NCI-H510A (cell line): ENCODE measurements around the gene DVL1.
A peak's percentile ranks its signal among the peaks of the same experiment; 100 is the strongest.

ENCODE experiments used
- DNase-seq: peaks from one replicate; lab custom pipeline; 2025; lab: John Stamatoyannopoulos, UW

DVL1 gene

DNA sequence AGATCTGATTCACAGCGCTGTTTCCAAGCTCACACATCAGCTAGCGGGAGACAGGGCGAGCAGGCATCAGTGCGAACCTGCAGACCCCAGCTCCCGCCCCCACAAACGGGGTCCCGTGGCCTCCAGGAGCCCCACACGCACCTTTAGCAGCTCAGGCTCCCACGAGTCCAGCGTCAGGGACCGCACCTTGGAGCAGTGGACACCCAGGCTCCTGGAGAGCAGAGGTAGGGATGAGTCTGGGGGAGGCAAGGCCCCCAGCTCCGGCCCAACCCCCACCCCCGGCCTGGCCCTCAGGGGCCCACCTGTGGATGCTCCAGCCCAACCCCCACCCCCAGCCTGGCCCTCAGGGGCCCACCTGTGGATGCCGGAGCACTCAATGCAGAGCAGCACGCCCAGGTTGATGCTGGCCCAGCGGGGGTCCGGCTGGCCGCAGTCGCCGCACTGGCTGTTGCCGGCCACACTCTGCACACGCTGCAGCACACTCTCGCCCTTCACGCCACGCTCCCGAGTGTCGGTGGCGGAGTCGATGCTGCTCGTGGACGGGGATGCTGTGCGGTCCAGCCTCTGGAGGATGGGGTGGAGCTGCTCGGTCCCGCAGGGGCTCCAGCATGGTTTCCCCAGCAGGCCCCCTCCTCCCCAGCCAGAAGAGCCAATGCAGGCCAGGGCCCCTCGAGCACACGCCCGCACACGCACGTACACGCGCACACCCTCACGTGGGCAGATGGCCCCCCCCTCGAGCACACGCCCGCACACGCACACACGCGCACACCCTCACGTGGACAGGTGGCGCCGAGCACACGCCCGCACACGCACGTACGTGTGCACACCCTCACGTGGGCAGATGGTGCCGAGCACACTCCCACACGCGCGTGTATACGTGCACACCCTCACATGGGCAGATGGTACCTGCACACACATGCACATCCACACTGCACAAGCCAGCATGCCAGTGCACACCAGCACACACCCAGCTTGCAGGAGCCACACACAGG, 52.9 kb downstream of the DVL1 start:
- no peak for DNase-seq

DNA sequence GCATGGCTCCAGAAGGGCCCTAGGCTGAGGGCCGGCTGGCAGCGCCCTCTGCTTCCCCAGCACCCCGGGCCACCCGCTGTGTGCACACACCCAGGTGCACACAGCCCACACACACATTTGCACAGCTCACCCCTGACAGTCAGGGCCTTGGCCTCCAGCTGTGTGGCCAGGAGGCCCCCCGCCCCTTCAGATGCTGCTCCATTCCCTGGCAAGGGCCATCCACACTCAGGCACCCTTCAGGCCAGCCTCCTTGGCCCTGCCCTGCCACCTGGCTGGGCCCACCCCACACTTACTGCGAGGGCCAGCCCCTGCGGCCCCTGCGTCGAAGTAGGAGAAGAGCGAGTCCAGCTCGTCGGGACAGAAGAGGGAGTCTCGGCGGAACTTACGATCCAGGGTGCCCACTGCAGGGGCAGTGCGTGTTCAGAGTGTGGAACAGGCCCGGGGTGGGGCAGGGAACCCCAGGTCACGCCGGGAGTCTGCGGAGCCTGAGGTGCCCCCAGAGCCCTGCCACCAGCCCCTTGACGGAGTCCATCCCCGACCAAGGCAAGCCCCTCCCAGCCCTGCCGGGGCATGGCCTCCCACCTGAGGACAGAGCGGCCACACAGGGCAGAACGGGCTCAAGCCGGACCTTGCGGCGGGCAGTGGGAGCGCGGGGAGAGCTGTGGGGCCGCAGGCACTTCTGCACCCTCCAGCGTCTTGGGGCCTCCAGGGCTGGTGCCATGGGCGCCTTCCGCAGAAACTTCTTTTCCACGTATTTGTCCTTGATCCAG, 53.9 kb downstream of the DVL1 start:
- no peak for DNase-seq

DNA sequence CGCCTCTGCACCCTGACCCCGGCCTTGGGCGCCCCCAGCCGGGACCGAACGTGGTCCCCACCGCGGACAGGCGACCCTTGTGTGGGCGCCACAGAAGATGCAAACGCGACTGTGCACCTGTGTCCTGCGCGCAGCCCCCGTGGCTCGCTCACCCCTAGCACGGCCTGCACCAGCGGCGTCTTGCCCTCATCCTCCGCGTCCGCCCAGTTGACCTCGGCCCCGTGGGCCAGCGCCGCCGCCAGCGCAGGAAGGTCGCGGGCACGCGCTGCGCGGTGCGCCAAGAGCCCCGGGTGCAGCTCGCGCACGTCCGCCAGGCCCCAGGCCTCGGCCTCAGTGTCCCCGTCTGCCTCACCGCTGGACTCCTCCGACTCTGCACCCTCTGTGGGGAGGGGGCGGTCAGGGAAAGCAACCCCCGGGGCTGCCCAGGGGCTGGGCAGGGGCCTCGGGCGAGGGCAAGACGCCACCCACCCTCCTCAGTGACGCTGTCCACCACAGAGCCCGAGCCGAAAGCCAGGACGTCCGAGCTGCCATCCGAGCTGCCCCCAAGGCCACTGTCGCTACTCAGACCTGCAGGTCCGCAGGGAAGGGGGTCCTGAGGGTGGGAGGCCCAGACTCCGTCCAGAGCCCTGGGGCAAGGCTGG, 54.8 kb downstream of the DVL1 start:
- DNase-seq: no peak

DNA sequence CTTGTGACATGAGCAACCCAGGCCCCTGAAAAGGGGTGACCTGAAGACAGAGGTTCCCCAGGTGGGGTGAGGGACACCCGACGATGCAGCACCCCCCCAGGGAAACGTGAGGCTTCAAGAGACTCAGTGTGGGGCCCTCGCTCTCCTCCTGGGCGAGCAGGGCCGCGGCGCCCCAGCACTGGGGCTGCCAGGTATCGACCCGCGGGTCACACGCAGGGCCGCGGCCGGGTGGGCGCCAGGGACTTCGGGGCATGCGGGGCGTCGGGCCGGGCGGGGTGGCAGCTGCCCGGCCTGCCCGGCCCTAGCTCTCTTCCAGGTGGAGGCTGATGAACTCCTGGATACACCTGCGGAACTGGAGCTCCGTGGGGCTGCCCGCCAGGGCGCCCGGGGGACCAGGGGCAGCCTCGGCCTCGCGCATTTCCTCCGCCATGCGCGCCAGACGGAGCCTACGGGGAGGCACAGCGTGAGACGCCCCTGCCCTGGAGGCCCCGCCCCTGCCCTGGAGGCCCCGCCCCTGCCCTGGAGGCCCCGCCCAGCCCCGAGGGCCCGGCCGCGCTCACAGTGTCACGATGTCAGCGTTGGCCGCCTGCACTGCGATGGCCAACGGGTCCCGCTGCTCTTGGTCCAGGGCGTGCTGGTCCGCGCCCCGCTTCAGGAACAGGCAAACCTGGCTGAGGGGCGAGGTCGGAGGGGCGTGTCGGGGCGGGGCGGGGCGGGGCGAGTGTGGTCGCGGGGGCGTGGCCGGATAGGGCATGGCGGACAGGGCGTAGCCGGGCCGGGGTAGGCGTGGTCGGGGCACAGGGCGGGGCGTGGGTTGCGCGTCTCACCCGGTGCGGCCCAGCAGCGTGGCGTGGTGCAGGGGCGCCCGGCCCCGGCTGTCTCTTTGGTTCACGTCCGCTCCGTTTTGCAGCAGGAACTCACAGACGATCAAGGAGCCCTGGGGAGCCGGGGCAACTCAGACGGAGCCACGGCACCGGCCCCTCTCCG, 55.7 kb downstream of the DVL1 start:
- no peak for DNase-seq

DNA sequence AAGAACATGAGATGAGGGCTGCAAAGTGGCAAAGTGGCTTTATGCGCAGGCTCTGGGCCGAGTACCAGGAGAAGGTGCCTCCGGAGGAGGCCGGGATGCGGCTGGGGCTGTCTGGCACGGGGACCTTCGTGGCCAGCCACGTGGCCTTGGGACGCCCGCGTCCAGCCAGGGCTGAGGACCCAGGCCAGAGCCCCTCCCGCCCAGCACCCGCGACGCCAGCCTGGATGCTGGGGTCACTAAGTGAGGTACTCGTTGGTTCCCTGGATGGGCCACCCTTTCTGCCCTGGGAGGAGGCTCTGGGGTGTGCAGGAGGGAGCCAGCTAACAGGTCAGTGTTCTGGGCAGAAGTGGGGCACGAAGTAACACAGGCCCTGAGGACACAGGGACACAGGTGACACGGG, 56.4 kb downstream of the DVL1 start:
- no peak for DNase-seq

DNA sequence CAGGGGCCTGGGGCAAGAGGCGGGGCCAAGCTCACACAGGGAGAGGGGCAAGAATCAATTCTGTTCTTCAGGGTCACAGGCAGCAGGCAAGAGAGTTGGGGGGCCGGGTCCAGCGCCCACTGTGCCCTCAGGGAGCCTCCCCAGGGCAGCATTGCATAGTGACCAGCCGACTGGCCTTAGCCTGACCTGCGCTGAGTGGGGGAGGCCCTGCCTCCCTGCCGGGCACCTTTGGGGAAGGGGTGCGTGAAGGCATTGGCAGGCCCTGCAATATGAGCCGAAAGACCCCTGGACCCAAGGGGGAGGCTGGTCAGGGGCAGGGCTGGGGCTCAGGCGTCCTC, 56.8 kb downstream of the DVL1 start:
- no peak for DNase-seq

DNA sequence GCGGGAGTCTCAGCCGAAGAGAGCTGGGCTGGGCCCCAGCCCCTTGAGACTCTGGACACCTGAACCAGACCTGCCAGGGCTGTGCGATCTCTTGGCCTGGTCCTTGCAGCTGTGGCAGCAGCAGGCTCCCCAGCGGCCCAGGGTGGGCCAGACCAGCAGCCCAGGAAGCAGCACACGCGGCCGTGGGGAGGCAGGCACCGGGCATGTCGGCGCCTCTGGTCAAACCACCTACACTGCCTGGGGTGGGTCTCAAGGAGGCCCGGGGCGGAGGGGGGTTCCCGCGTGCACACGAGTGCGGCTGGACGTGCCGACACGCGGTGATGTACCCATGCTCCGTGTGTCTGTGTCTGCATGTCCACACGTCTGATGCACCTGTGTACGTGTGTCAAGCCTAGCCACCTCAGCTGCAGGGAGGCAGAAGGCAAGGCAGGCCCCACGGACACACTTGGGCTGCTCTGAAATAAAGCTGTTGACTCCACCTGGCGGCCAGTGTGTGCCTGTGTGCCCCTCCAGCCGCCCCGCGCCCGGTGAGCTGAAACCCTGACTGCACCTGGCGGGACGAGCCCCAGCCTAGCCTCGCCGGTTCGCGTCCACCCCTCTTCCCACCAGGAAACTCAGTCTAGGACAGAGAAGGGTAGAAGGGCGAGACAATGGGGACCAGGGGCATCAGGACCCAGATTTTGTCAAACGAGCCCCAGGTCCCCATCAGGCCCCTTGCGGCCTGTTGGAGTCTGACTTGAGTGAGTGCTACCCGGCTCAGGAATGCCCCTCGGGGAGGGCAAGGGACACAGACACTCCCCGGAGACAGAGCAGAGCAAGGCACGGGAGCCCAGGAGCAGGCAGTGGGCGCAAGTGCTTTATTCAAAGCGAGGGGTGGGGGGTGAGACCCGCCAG, 57.4 kb downstream of the DVL1 start:
- DNase-seq: peak; percentile 98

DNA sequence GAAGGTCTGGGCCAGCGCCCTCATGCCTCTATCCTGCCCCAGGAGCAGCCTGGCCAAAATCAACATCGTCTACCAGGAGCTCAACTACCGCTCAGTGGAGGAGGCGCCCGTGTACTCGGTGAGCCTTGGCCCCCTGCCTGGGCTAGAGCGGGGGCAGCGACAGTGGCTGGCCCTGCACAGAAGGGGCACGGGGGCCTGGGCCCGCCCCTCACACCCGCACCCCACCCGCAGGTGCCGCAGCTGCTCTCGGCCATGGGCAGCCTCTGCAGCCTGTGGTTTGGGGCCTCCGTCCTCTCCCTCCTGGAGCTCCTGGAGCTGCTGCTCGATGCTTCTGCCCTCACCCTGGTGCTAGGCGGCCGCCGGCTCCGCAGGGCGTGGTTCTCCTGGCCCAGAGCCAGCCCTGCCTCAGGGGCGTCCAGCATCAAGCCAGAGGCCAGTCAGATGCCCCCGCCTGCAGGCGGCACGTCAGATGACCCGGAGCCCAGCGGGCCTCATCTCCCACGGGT, 58.1 kb downstream of the DVL1 start:
- DNase-seq: peak; percentile 65

DNA sequence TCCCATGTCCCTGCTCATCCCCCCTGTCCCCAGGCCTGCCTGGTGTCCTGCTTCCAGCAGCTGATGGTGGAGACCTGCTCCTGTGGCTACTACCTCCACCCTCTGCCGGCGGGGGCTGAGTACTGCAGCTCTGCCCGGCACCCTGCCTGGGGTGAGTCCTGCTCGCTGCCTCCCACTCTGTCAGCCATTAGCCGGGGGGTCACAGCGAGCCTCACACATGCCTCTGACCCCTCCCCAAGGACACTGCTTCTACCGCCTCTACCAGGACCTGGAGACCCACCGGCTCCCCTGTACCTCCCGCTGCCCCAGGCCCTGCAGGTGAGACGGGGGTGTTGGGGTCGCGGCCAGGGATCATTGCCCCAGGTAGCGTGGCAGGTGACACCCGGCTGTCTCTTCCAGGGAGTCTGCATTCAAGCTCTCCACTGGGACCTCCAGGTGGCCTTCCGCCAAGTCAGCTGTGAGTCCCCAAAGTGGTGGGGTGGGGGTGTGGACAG, 58.9 kb downstream of the DVL1 start:
- DNase-seq: peak; percentile 77

DNA sequence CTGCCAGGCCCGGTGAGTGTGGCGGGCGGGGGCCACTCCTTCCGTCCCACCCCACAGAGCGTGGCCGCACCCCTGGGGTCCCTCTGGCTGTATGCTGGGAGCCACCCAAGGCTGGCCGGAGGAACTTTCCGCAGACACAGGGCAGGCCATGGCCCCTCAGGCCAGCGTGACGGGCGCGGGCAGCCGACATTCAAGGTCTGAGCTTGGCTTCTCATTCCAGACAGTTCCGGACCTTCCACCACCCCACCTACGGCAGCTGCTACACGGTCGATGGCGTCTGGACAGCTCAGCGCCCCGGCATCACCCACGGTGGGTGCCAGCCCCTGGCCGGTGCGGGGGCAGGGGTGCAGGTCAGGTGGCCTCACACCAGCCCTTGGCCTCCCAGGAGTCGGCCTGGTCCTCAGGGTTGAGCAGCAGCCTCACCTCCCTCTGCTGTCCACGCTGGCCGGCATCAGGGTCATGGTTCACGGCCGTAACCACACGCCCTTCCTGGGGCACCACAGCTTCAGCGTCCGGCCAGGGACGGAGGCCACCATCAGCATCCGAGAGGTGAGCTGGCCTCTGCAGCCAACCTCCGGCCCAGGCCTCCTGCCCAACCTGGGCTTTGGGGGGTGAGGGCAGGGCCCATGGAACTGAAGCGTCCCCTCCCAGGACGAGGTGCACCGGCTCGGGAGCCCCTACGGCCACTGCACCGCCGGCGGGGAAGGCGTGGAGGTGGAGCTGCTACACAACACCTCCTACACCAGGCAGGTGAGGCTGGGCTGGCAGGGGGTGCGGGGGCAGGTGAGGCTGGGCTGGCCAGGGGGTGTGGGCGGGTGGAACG, 61.7 kb downstream of the DVL1 start:
- DNase-seq: peak; percentile 60

DNA sequence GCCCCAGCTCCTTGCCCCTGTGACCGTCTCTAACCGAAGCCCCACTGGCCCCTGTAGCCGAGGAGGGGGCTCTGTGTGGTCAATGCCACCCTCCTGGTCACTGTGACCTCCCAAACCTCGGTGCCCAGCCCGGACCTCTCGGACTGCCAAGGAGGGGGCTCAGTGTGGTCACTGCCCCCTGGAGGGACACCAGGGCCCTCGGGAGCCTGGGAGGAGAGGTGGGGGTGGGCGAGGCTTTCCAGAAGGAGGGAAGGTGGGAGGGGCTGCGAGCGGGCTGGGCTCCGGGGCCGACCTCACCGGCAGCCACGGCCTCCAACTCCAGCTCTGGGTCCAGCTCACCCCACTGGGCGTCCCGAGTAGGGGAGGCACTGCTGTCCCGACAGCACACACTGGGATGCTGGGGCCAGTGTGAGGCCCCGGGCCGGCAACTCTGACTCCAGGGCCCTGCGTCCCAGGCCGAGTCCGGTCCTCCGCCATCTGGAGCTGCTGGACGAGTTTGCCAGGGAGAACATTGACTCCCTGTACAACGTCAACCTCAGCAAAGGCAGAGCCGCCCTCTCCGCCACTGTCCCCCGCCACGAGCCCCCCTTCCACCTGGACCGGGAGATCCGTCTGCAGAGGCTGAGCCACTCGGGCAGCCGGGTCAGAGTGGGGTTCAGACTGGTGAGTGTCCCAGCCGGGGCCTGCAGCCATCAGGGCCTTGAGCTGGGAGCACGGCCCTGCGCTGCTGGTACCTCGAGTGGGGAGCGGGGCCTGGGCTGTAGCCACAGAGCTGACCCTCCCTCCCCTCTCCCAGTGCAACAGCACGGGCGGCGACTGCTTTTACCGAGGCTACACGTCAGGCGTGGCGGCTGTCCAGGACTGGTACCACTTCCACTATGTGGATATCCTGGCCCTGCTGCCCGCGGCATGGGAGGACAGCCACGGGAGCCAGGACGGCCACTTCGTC, 62.6 kb downstream of the DVL1 start:
- no peak for DNase-seq

DNA sequence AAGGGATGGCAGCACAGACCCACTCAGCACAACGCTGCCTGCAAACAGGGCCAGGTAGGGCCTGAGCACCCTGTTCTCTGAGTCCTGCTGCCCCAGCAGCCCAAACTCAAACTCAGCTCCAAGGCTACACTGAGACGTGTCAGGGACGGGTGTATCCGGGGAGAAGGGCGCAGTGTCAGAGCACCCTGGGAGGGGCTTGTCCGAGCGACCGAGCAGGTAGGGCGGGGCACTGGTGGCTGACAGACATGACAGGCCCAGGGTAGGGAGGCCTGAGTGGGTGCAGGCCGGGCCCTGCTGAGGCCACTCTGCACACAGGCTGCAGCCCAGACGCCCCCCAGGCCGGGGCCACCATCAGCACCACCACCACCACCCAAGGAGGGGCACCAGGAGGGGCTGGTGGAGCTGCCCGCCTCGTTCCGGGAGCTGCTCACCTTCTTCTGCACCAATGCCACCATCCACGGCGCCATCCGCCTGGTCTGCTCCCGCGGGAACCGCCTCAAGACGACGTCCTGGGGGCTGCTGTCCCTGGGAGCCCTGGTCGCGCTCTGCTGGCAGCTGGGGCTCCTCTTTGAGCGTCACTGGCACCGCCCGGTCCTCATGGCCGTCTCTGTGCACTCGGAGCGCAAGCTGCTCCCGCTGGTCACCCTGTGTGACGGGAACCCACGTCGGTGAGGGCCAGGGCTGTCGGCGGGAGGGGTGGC, 63.5 kb downstream of the DVL1 start:
- no peak for DNase-seq
